Fibroblast of lung (primary cell): ENCODE results near the gene RGS12.

Experiments used
- CTCF ChIP-seq, 2 donors: IDR thresholded peaks in 1 of 2; conservative IDR thresholded peaks in 1 of 2; 1 replicate in 1 of 2; 2 replicates in 1 of 2; pipeline ENCODE4 v1.5.1; 2011 to 2012; ENCODE audit warnings: low read length in 2 of 2, control low read depth in 1 of 2, inconsistent platforms in 1 of 2, low read depth in 1 of 2, mild to moderate bottlenecking in 1 of 2
- EZH2 ChIP-seq: IDR thresholded peaks from 2 replicates; pipeline ENCODE4 v1.5.1; 2012; ENCODE audit warnings: low read length, control low read depth, mild to moderate bottlenecking; ENCODE audit errors: missing control alignments

GRCh38 chr4:3268395-3269104, 24.3 kb upstream of the RGS12 start:
- TF ChIP-seq CTCF (conservative IDR thresholded peaks at IDR 0.05 in 1 of 2, IDR thresholded peaks at IDR 0.05 in 1 of 2; ENCODE audit: low read depth in 1 of 2, low read length in 2 of 2) (no peak), EZH2 (no peak)
